H1 (cell line): ENCODE measurements around the gene MEA1. TPM values are rescaled to one million over a fixed set of nuclear protein-coding genes. Genes with fewer than 3 reads are reported as not detected.

Source experiments
- CTCF ChIA-PET: fragments of 300-600 bp; sonication (Branson Sonifier 250); formaldehyde crosslinking; loops from one replicate; lab custom pipeline; 2021; ENCODE audit not compliant: partially characterized antibody; lab: Charles Lee
- POLR2A ChIA-PET: fragments of 300-600 bp; sonication (Branson Sonifier 250); formaldehyde crosslinking; loops from one replicate; lab custom pipeline; 2021; ENCODE audit warnings: inconsistent platforms; ENCODE audit not compliant: partially characterized antibody; lab: Charles Lee
- DNase-seq, 2 experiments: peaks; one replicate each; pipeline versions ENCODE4 v3.0.0 to v3.0.0-alpha.2; 2010 to 2022; ENCODE audit warnings: low spot score in 2 of 2, low read depth in 1 of 2, mixed read lengths in 1 of 2
- FAIRE-seq: peaks from 2 replicates; lab custom pipeline; 2011; peaks lifted over from hg19 to GRCh38; lab: Jason Lieb, UNC
- H2AFZ ChIP-seq: 2 replicates; pipeline ENCODE4 v1.8.1; 2012; ENCODE audit warnings: low read length, inconsistent platforms
- H2AK5ac ChIP-seq: 2 replicates; pipeline ENCODE4 v1.6.1; 2013; ENCODE audit warnings: low read depth, low read length
- H2BK120ac ChIP-seq: replicated peaks from 2 replicates; pipeline ENCODE3; 2013; ENCODE audit warnings: low read depth, low read length, inconsistent platforms
- H2BK12ac ChIP-seq: 2 replicates; pipeline ENCODE4 v1.6.1; 2013; ENCODE audit warnings: low read depth, low read length
- H2BK15ac ChIP-seq: 2 replicates; pipeline ENCODE4 v1.6.1; 2013; ENCODE audit warnings: low read length
- H2BK20ac ChIP-seq: 2 replicates; pipeline ENCODE4 v1.6.1; 2013; ENCODE audit warnings: low read length
- H2BK5ac ChIP-seq: 2 replicates; pipeline ENCODE4 v1.6.1; 2013; ENCODE audit warnings: low read depth, low read length
- H3K14ac ChIP-seq: 2 replicates; pipeline ENCODE4 v1.6.1; 2013; ENCODE audit warnings: inconsistent platforms; ENCODE audit not compliant: insufficient read length
- H3K18ac ChIP-seq: 2 replicates; pipeline ENCODE4 v1.6.1; 2013; ENCODE audit warnings: low read length; ENCODE audit errors: extremely low read depth
- H3K23ac ChIP-seq: 2 replicates; pipeline ENCODE4 v1.6.1; 2013; ENCODE audit warnings: inconsistent platforms; ENCODE audit not compliant: insufficient read length
- H3K23me2 ChIP-seq: 2 replicates; pipeline ENCODE4 v1.6.1; 2013; ENCODE audit warnings: low read depth, low read length
- H3K27ac ChIP-seq: 2 replicates; pipeline ENCODE4 v1.6.1; 2011; ENCODE audit warnings: low read depth, low read length, inconsistent platforms
- H3K27me3 ChIP-seq, 4 experiments: replicated peaks in 1 of 4; 1 replicate in 1 of 4; 2 replicates in 3 of 4; pipeline versions ENCODE4 v1.6.1 to v1.8.1; 2011 to 2013; ENCODE audit warnings: low read length in 3 of 4, mild to moderate bottlenecking in 3 of 4, inconsistent platforms in 2 of 4, mixed read lengths in 2 of 4, moderate library complexity in 1 of 4; ENCODE audit not compliant: control insufficient read depth in 3 of 4, insufficient read depth in 3 of 4; ENCODE audit errors: extremely low read depth in 1 of 4
- H3K36me3 ChIP-seq, 4 experiments: 2 replicates each; pipeline versions ENCODE4 v1.6.1 to v1.8.1; 2011 to 2013; ENCODE audit warnings: mild to moderate bottlenecking in 4 of 4, low read length in 3 of 4, moderate library complexity in 2 of 4, control low read depth in 1 of 4, inconsistent platforms in 1 of 4; ENCODE audit not compliant: insufficient read depth in 4 of 4, control insufficient read depth in 2 of 4
- H3K4ac ChIP-seq: replicated peaks from 2 replicates; pipeline ENCODE3; 2013; ENCODE audit warnings: low read length, low read depth, mixed read lengths, inconsistent platforms; ENCODE audit not compliant: insufficient read length
- H3K4me1 ChIP-seq, 4 experiments: replicated peaks in 1 of 4; 1 replicate in 1 of 4; 2 replicates in 3 of 4; pipeline versions ENCODE4 v1.6.1 to v1.8.1; 2011 to 2013; ENCODE audit warnings: low read length in 3 of 4, inconsistent platforms in 2 of 4, mixed read lengths in 1 of 4; ENCODE audit not compliant: insufficient read depth in 4 of 4, control insufficient read depth in 3 of 4
- H3K4me2 ChIP-seq, 2 experiments: 2 replicates each; pipeline versions ENCODE4 v1.6.1 to v1.8.1; 2011 to 2013; ENCODE audit warnings: low read depth in 2 of 2, low read length in 2 of 2, control low read depth in 1 of 2, inconsistent platforms in 1 of 2, mild to moderate bottlenecking in 1 of 2; ENCODE audit not compliant: insufficient read depth in 1 of 2
- H3K4me3 ChIP-seq, 4 experiments: fragments of 200-600, 300-600 bp in 1 of 4; sonication (generic), shearing (Covaris generic), sonication (Bioruptor Twin) in 1 of 4; 2 replicates each; pipeline versions ENCODE4 v1.5.1 to v1.8.1; 2011 to 2016; ENCODE audit warnings: low read length in 4 of 4, low read depth in 3 of 4, control low read depth in 2 of 4, inconsistent platforms in 2 of 4, mild to moderate bottlenecking in 2 of 4, mixed read lengths in 1 of 4, moderate library complexity in 1 of 4; ENCODE audit not compliant: insufficient read depth in 2 of 4; ENCODE audit errors: extremely low read depth in 1 of 4
- H3K56ac ChIP-seq: replicated peaks from 2 replicates; pipeline ENCODE3; 2013; ENCODE audit warnings: low read depth, mild to moderate bottlenecking, mixed read lengths, low read length, inconsistent platforms; ENCODE audit not compliant: insufficient read length
- H3K79me1 ChIP-seq: 2 replicates; pipeline ENCODE4 v1.6.1; 2013; ENCODE audit warnings: low read depth, low read length, control low read depth
- H3K79me2 ChIP-seq, 2 experiments: 2 replicates each; pipeline versions ENCODE4 v1.6.1 to v1.8.1; 2012 to 2013; ENCODE audit warnings: low read length in 2 of 2, mild to moderate bottlenecking in 2 of 2, inconsistent platforms in 1 of 2; ENCODE audit not compliant: insufficient read depth in 2 of 2, control insufficient read depth in 1 of 2
- H3K9ac ChIP-seq, 4 experiments: replicated peaks in 1 of 4; 1 replicate in 1 of 4; 2 replicates in 3 of 4; pipeline versions ENCODE4 v1.6.1 to v1.8.1; 2011 to 2013; ENCODE audit warnings: low read depth in 3 of 4, low read length in 3 of 4, control low read depth in 2 of 4, mild to moderate bottlenecking in 2 of 4, moderate library complexity in 2 of 4, inconsistent platforms in 1 of 4; ENCODE audit errors: extremely low read depth in 1 of 4
- H3K9me3 ChIP-seq, 2 experiments: 2 replicates each; pipeline versions ENCODE4 v1.6.1 to v1.8.1; 2012 to 2013; ENCODE audit warnings: mild to moderate bottlenecking in 2 of 2, moderate library complexity in 2 of 2, control low read depth in 1 of 2, inconsistent platforms in 1 of 2, low read depth in 1 of 2, low read length in 1 of 2, mixed read lengths in 1 of 2; ENCODE audit not compliant: insufficient read depth in 2 of 2
- H4K20me1 ChIP-seq, 2 experiments: replicated peaks in 1 of 2; 2 replicates each; pipeline versions ENCODE3 to v1.8.1; 2011 to 2013; ENCODE audit warnings: inconsistent platforms in 2 of 2, low read length in 2 of 2, mild to moderate bottlenecking in 1 of 2; ENCODE audit not compliant: insufficient read depth in 2 of 2, control insufficient read depth in 1 of 2
- H4K5ac ChIP-seq: 2 replicates; pipeline ENCODE4 v1.6.1; 2013; ENCODE audit warnings: low read length, low read depth, mixed read lengths, inconsistent platforms; ENCODE audit not compliant: insufficient read length
- H4K8ac ChIP-seq: 2 replicates; pipeline ENCODE4 v1.8.0; 2013; ENCODE audit warnings: mild to moderate bottlenecking, moderate library complexity, low read length, inconsistent platforms; ENCODE audit not compliant: insufficient read depth; ENCODE audit errors: extremely low read depth
- H4K91ac ChIP-seq: replicated peaks from 2 replicates; pipeline ENCODE3; 2013; ENCODE audit warnings: low read length, mixed read lengths, inconsistent platforms; ENCODE audit not compliant: insufficient read length
- EGR1 ChIP-seq: IDR thresholded peaks from 2 replicates; pipeline ENCODE4 v1.6.1; 2011; ENCODE audit warnings: low read depth, low read length, borderline replicate concordance
- KDM1A ChIP-seq: fragments of 200-600, 300-600 bp; sonication (generic); IDR thresholded peaks from 2 replicates; pipeline ENCODE4 v1.7.1; 2016; ENCODE audit warnings: mild to moderate bottlenecking, low read length, borderline replicate concordance
- KDM4A ChIP-seq: IDR thresholded peaks from one replicate; pipeline ENCODE4 v1.7.1; 2012; ENCODE audit warnings: low read depth, mild to moderate bottlenecking, moderate library complexity, low read length, inconsistent platforms; ENCODE audit not compliant: severe bottlenecking
- TAF1 ChIP-seq: IDR thresholded peaks from 2 replicates; pipeline ENCODE4 v1.6.1; 2011; ENCODE audit warnings: mild to moderate bottlenecking, low read depth, low read length
- WGBS, 2 experiments: shearing (Covaris generic) in 1 of 2; methylation state at CpG; one replicate each; pipeline versions ENCODE4 v1.1.6 to v1.1.7; 2013 to 2015; ENCODE audit warnings: low lambda C conversion rate in 2 of 2, mixed read lengths in 2 of 2, inconsistent platforms in 1 of 2, low coverage in 1 of 2, missing lambda C conversion rate in 1 of 2; ENCODE audit not compliant: insufficient replicate concordance in 2 of 2, insufficient coverage in 1 of 2, insufficient read length in 1 of 2; ENCODE audit errors: extremely low coverage in 1 of 2, missing lambda C conversion rate in 1 of 2; 5-methylcytosine and 5-hydroxymethylcytosine counted together
- polyA plus RNA-seq, 7 experiments: library from polyadenylated mRNA; depleted of rRNA in 3 of 7; stranded (reverse) in 5 of 7; unstranded in 2 of 7; fragments of >200 nt in 5 of 7; fragments of 200-250 nt in 2 of 7; gene quantifications; 1 replicate in 5 of 7; 2 replicates in 1 of 7; 4 replicates in 1 of 7; pipeline versions ENCODE4 v1.2.1 to v1.2.3, GENCODE V29; 2011 to 2013; ENCODE audit warnings: missing spikeins in 2 of 7, mixed read lengths in 2 of 7
- total RNA-seq: library from RNA; stranded (reverse); fragmentation: NEBNext Ultra II Directional; extraction: Animal tissue kit (Norgen Biotek cat#: 25700); gene quantifications from 2 replicates; pipeline ENCODE4 v1.2.1, GENCODE V29; 2021

The MEA1 gene
- total and polyA plus RNA-seq, 2 of the 8 experiments (the other 6 are each of a cell fraction or from before 2014, with no cell fraction given): 94.2 to 96.4 TPM

DNA sequence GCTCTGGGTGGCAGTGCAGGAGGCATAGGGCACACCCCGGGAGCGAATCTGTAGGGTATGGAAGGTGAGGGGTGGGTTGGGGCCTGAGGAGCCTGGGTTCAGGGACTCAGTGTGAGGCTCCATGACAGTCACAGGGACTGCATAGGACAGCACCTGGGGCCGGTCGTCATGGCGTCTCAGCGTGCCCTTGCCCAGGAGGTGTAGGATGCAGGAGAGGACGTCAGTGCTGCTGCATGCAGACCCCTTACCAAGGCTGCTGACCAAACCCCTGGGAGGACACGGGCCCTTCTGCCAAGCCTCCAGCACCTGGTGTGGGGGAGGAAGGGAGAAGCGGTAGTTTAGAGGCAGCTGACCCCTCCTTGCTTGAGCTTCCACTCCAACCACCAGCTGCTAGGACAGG, 24.0 kb upstream of the MEA1 start:
- Histone ChIP-seq H3K14ac (no peak overlapping the region), H3K4me2 (no peak overlapping the region), H2AK5ac (no peak overlapping the region), H2BK12ac (no peak overlapping the region), H3K4me1 (no peaks in the 10 kb centered on the region), H4K5ac (no peak overlapping the region), H2BK5ac (no peak overlapping the region), H4K20me1 (peaks cover 2 to 18% of the 10 kb centered on the region in 2 experiments), H3K9ac (no peak overlapping the region), H3K4ac (no peak overlapping the region), H2BK15ac (no peak overlapping the region), H3K23ac (no peak overlapping the region), H2BK120ac (no peak overlapping the region), H3K18ac (no peak overlapping the region), H3K23me2 (peaks cover 2% of the 10 kb centered on the region; the same call in 1 of the 2 replicates), H3K9me3 (no peaks in the 10 kb centered on the region), H3K79me1 (no peaks in the 10 kb centered on the region), H3K4me3 (no peak overlapping the region), H3K27me3 (no peaks in the 10 kb centered on the region), H4K91ac (no peak overlapping the region), H3K27ac (no peak overlapping the region), H3K79me2 (no peaks in the 10 kb centered on the region), H4K8ac (no peak overlapping the region; the same call in 1 of the 2 replicates), H2AFZ (no peak overlapping the region), H3K56ac (no peak overlapping the region), H3K36me3 (peaks cover 2 to 24% (median 13%) of the 10 kb centered on the region in 4 experiments; a peak in 4 of 8 replicates), H2BK20ac (no peak overlapping the region)
- TF ChIP-seq KDM1A: no peak
- TF ChIP-seq TAF1: no peak
- no peak for TF ChIP-seq EGR1
- no peak for TF ChIP-seq KDM4A
- CTCF ChIA-PET: interaction anchor here (0.7 to 1.5 kb wide), 5 partner anchors 12 to 106 kb away, joined by 3 to 4 read pairs (median 4); partner anchors contain the start of gene RRP36
- DNase-seq (no peak), FAIRE-seq (no peak)
- WGBS, 2 experiments: 97% methylated on average over 9 of the region's 9 CpGs; no CpG with 5 or more reads in 1 of the 2 experiments
- POLR2A ChIA-PET: interaction anchor here (0.6 to 29.7 kb wide), 5 partner anchors 11 to 357 kb away, joined by 3 to 584 read pairs (median 3); partner anchors contain the start of genes CUL7, KLHDC3, MEA1 and RRP36
